ENCODE data around the gene ZNF438.

- TF ChIP-seq CTCF (IDR thresholded peaks at IDR 0.05) (no peak), POLR2A (IDR thresholded peaks at IDR 0.05) (no peak)
Measured at GRCh38 chr10:30803892-30804322, 227.8 kb downstream of the ZNF438 start.
